HEK293 (cell line): ENCODE results near the gene UBE2D2.

ENCODE experiments used
- KLF1 ChIP-seq: fragments of 450-650 bp; formaldehyde crosslinking; IDR thresholded peaks from 2 replicates; pipeline ENCODE4 v1.5.1; 2016; ENCODE audit warnings: missing biosample characterization, missing genetic modification characterization
- OSR2 ChIP-seq: fragments of 450-650 bp; formaldehyde crosslinking; IDR thresholded peaks from 2 replicates; pipeline ENCODE4 v1.5.1; 2016; ENCODE audit warnings: missing biosample characterization, missing genetic modification characterization
- PRDM6 ChIP-seq: fragments of 450-650 bp; formaldehyde crosslinking; IDR thresholded peaks from 2 replicates; pipeline ENCODE4 v1.5.1; 2017; ENCODE audit warnings: missing biosample characterization, missing genetic modification characterization
- ZEB2 ChIP-seq: fragments of 450-650 bp; formaldehyde crosslinking; IDR thresholded peaks from 2 replicates; pipeline ENCODE4 v1.5.1; 2016; ENCODE audit warnings: missing biosample characterization, missing genetic modification characterization
- ZNF274 ChIP-seq, 2 experiments: fragments of 200-500 bp in 1 of 2; fragments of 450-650 bp in 1 of 2; sonication (Bioruptor generic) in 1 of 2; formaldehyde crosslinking in 1 of 2; IDR thresholded peaks; 2 replicates each; pipeline versions ENCODE4 v1.5.1 to v1.6.1; 2014 to 2016; ENCODE audit warnings: borderline replicate concordance in 1 of 2, inconsistent platforms in 1 of 2, low read length in 1 of 2, missing biosample characterization in 1 of 2, missing genetic modification characterization in 1 of 2
- ZNF658 ChIP-seq: fragments of 450-650 bp; formaldehyde crosslinking; IDR thresholded peaks from 2 replicates; pipeline ENCODE4; 2016; ENCODE audit warnings: missing biosample characterization, missing genetic modification characterization
- TF ChIP-seq, protein P1 (sequence below): fragments of 450-650 bp; formaldehyde crosslinking; IDR thresholded peaks from 2 replicates; pipeline ENCODE4 v1.5.1; 2016; ENCODE audit warnings: missing biosample characterization, missing genetic modification characterization, low read depth
- TF ChIP-seq, protein P2 (sequence below): fragments of 450-650 bp; formaldehyde crosslinking; IDR thresholded peaks from 2 replicates; pipeline ENCODE4 v1.5.1; 2016; ENCODE audit warnings: missing biosample characterization, missing genetic modification characterization
- TF ChIP-seq, protein P3 (sequence below): fragments of 450-650 bp; formaldehyde crosslinking; IDR thresholded peaks from 2 replicates; pipeline ENCODE4 v1.5.1; 2016; ENCODE audit warnings: missing biosample characterization, missing genetic modification characterization
- TF ChIP-seq, protein P4 (sequence below): fragments of 450-650 bp; formaldehyde crosslinking; IDR thresholded peaks from 2 replicates; pipeline ENCODE4 v1.5.1; 2016; ENCODE audit warnings: missing biosample characterization, missing genetic modification characterization

- TF ChIP-seq ZNF658 (tag by site-specific recombination): no peak
- no peak for TF ChIP-seq ZNF274 (IDR thresholded peaks at IDR 0.05; ENCODE audit: low read length)
- TF ChIP-seq ZNF274 (tag by site-specific recombination; IDR thresholded peaks at IDR 0.05; ENCODE audit: borderline replicate concordance): no peak
- no peak for TF ChIP-seq ZEB2 (tag by site-specific recombination)
- TF ChIP-seq, protein P1, sequence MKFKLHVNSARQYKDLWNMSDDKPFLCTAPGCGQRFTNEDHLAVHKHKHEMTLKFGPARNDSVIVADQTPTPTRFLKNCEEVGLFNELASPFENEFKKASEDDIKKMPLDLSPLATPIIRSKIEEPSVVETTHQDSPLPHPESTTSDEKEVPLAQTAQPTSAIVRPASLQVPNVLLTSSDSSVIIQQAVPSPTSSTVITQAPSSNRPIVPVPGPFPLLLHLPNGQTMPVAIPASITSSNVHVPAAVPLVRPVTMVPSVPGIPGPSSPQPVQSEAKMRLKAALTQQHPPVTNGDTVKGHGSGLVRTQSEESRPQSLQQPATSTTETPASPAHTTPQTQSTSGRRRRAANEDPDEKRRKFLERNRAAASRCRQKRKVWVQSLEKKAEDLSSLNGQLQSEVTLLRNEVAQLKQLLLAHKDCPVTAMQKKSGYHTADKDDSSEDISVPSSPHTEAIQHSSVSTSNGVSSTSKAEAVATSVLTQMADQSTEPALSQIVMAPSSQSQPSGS: no peak
- TF ChIP-seq, protein P2, sequence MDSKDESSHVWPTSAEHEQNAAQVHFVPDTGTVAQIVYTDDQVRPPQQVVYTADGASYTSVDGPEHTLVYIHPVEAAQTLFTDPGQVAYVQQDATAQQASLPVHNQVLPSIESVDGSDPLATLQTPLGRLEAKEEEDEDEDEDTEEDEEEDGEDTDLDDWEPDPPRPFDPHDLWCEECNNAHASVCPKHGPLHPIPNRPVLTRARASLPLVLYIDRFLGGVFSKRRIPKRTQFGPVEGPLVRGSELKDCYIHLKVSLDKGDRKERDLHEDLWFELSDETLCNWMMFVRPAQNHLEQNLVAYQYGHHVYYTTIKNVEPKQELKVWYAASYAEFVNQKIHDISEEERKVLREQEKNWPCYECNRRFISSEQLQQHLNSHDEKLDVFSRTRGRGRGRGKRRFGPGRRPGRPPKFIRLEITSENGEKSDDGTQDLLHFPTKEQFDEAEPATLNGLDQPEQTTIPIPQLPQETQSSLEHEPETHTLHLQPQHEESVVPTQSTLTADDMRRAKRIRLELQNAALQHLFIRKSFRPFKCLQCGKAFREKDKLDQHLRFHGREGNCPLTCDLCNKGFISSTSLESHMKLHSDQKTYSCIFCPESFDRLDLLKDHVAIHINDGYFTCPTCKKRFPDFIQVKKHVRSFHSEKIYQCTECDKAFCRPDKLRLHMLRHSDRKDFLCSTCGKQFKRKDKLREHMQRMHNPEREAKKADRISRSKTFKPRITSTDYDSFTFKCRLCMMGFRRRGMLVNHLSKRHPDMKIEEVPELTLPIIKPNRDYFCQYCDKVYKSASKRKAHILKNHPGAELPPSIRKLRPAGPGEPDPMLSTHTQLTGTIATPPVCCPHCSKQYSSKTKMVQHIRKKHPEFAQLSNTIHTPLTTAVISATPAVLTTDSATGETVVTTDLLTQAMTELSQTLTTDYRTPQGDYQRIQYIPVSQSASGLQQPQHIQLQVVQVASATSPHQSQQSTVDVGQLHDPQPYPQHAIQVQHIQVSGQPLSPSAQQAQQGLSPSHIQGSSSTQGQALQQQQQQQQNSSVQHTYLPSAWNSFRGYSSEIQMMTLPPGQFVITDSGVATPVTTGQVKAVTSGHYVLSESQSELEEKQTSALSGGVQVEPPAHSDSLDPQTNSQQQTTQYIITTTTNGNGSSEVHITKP (tag by site-specific recombination): no peak
- no peak for TF ChIP-seq PRDM6 (tag by site-specific recombination)
- TF ChIP-seq, protein P3, sequence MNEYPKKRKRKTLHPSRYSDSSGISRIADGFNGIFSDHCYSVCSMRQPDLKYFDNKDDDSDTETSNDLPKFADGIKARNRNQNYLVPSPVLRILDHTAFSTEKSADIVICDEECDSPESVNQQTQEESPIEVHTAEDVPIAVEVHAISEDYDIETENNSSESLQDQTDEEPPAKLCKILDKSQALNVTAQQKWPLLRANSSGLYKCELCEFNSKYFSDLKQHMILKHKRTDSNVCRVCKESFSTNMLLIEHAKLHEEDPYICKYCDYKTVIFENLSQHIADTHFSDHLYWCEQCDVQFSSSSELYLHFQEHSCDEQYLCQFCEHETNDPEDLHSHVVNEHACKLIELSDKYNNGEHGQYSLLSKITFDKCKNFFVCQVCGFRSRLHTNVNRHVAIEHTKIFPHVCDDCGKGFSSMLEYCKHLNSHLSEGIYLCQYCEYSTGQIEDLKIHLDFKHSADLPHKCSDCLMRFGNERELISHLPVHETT (tag by site-specific recombination): no peak
- no peak for TF ChIP-seq OSR2 (tag by site-specific recombination)
- TF ChIP-seq, protein P4, sequence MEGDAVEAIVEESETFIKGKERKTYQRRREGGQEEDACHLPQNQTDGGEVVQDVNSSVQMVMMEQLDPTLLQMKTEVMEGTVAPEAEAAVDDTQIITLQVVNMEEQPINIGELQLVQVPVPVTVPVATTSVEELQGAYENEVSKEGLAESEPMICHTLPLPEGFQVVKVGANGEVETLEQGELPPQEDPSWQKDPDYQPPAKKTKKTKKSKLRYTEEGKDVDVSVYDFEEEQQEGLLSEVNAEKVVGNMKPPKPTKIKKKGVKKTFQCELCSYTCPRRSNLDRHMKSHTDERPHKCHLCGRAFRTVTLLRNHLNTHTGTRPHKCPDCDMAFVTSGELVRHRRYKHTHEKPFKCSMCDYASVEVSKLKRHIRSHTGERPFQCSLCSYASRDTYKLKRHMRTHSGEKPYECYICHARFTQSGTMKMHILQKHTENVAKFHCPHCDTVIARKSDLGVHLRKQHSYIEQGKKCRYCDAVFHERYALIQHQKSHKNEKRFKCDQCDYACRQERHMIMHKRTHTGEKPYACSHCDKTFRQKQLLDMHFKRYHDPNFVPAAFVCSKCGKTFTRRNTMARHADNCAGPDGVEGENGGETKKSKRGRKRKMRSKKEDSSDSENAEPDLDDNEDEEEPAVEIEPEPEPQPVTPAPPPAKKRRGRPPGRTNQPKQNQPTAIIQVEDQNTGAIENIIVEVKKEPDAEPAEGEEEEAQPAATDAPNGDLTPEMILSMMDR (tag by site-specific recombination): no peak
- TF ChIP-seq KLF1 (tag by site-specific recombination): no peak
These were observed 102.3 kb downstream of the UBE2D2 start for GRCh38 chr5:139663207-139664085.
